Endothelial cell of umbilical vein (primary cell): ENCODE results near the gene TULP4.

Source experiments
- CTCF ChIP-seq, 2 donors: IDR thresholded peaks; 1 replicate in 1 of 2; 2 replicates in 1 of 2; pipeline ENCODE4 v1.5.1; 2011; ENCODE audit warnings: low read length in 2 of 2, mild to moderate bottlenecking in 2 of 2, moderate library complexity in 2 of 2, control low read depth in 1 of 2, inconsistent platforms in 1 of 2, low read depth in 1 of 2; ENCODE audit not compliant: insufficient read depth in 1 of 2; ENCODE audit errors: extremely low read depth in 1 of 2
- EZH2 ChIP-seq: IDR thresholded peaks from 2 replicates; pipeline ENCODE4 v1.6.1; 2012; ENCODE audit warnings: borderline replicate concordance, low read depth, mild to moderate bottlenecking, moderate library complexity, low read length, inconsistent platforms; ENCODE audit not compliant: severe bottlenecking
- FOS ChIP-seq: IDR thresholded peaks from 2 replicates; pipeline ENCODE4 v1.6.1; 2011; ENCODE audit warnings: mild to moderate bottlenecking, low read length, moderate library complexity, borderline replicate concordance; ENCODE audit not compliant: insufficient read depth
- POLR2A ChIP-seq: IDR thresholded peaks from 2 replicates; pipeline ENCODE4 v1.6.1; 2012; ENCODE audit warnings: low read depth, mild to moderate bottlenecking, control low read depth, low read length
- POLR2AphosphoS5 ChIP-seq: IDR thresholded peaks from 2 replicates; pipeline ENCODE4 v1.6.1; 2012; ENCODE audit warnings: low read depth, mild to moderate bottlenecking, control low read depth, low read length, moderate library complexity; ENCODE audit not compliant: insufficient read depth

DNA sequence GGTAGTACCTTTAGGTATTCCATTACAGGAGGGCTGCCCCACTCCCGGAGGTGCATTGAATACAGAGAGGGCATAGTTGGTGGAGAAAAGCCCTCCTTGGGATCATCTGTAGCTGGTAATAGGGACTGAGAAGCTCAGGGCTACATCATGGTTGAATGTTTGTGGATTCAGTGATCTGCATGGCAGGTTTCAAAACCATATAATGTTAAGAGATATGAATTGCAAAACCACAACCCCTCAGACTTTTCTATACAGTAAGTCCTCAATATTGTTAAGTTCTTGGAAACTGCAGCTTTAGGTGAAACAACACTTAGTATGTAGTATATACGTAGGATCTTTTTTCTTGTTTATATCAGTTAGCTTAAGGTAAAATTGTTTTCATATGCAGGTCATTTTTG, 11.3 kb downstream of the TULP4 start:
- TF ChIP-seq CTCF (IDR thresholded peaks at IDR 0.05; ENCODE audit: extremely low read depth in 1 of 2, insufficient read depth in 1 of 2, low read depth in 1 of 2, low read length in 2 of 2) (no peak), POLR2A (no peak), EZH2 (no peak), FOS (no peak), POLR2AphosphoS5 (no peak)
